ENCODE results near the gene NPW.

DNA sequence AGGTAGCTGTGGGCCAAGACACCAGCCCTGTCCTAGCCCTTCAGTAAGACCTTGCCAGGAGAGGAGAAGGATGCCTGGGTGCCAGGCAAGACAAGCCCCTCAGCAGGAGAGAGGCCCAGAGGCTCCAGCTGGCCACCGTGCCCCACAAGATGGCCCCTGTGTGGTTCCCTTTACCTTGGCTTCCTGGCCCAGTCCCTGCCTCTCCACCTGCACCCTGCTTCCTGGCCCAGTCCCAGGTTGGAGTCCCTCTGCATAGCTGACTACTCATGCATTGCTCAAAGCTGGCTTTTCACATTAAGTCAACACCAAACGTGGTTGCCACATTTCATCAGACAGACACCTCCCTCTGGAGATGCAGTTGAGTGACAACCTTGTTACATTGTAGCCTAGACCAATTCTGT lies 25.9 kb upstream of the NPW start:
- TF ChIP-seq, protein P1, sequence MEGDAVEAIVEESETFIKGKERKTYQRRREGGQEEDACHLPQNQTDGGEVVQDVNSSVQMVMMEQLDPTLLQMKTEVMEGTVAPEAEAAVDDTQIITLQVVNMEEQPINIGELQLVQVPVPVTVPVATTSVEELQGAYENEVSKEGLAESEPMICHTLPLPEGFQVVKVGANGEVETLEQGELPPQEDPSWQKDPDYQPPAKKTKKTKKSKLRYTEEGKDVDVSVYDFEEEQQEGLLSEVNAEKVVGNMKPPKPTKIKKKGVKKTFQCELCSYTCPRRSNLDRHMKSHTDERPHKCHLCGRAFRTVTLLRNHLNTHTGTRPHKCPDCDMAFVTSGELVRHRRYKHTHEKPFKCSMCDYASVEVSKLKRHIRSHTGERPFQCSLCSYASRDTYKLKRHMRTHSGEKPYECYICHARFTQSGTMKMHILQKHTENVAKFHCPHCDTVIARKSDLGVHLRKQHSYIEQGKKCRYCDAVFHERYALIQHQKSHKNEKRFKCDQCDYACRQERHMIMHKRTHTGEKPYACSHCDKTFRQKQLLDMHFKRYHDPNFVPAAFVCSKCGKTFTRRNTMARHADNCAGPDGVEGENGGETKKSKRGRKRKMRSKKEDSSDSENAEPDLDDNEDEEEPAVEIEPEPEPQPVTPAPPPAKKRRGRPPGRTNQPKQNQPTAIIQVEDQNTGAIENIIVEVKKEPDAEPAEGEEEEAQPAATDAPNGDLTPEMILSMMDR (conservative IDR thresholded peaks at IDR 0.05 in 1 of 2, IDR thresholded peaks at IDR 0.05 in 1 of 2; ENCODE audit: extremely low read depth in 1 of 2, insufficient read depth in 1 of 2, low read depth in 1 of 2, low read length in 2 of 2): no peak
- TF ChIP-seq EZH2 (IDR thresholded peaks at IDR 0.05; ENCODE audit: borderline replicate concordance, low read length): no peak

Data from mammary epithelial cell (primary cell).